HepG2 (cell line): ENCODE data around the gene ATOH8. TPM values are rescaled to one million over a fixed set of nuclear protein-coding genes. Genes with fewer than 3 reads are reported as not detected.

Source experiments
- ATAC-seq: fragments of 200-7000 bp; cut with Tn5 transposase; 3 replicates; pipeline ENCODE4 v1.9.1; 2020; ENCODE audit warnings: mild to moderate bottlenecking, moderate library complexity
- BruUV-seq: library from RNA; stranded (reverse); fragments of 400-500 nt; replicated peaks from 2 replicates; lab custom pipeline; 2021; lab: Mats Ljungman, UMichigan
- CTCF ChIA-PET: fragments of 300-600 bp; formaldehyde crosslinking; extraction: SDS; loops from one replicate; lab custom pipeline; 2021; ENCODE audit warnings: low total read pairs, inconsistent platforms, low intra/inter-chr PET ratio; lab: Yijun Ruan, JAX
- POLR2A ChIA-PET: fragments of 350-600 bp; sonication (Branson Sonifier 250); formaldehyde crosslinking; loops from one replicate; lab custom pipeline; 2020; ENCODE audit warnings: antibody characterized with exemption, inconsistent platforms; lab: Yijun Ruan, JAX
- DNase-seq: peaks from one replicate; pipeline ENCODE4 v3.0.0-alpha.2; 2015; ENCODE audit warnings: low spot score
- FAIRE-seq: peaks from 3 replicates; lab custom pipeline; 2011; peaks lifted over from hg19 to GRCh38; lab: Jason Lieb, UNC
- H2AFZ ChIP-seq: one replicate; pipeline ENCODE4 v1.6.1; 2011; ENCODE audit warnings: low read length, inconsistent platforms
- H3K27ac ChIP-seq: fragments of 300-600 bp; 3 replicates; pipeline ENCODE4 v1.8.0; 2011; ENCODE audit warnings: mixed run types, mild to moderate bottlenecking, mixed read lengths, low read length, inconsistent platforms; ENCODE audit not compliant: insufficient read depth; ENCODE audit errors: extremely low read length
- H3K27me3 ChIP-seq, 2 experiments: fragments of 200-600 bp in 1 of 2; 2 replicates in 1 of 2; 3 replicates in 1 of 2; pipeline versions ENCODE4 v1.6.0 to v1.8.0; 2011; ENCODE audit warnings: low read length in 2 of 2, mild to moderate bottlenecking in 2 of 2, moderate library complexity in 2 of 2, inconsistent platforms in 1 of 2; ENCODE audit not compliant: insufficient read depth in 2 of 2, control insufficient read depth in 1 of 2
- H3K36me3 ChIP-seq, 2 experiments: fragments of 200-600 bp in 1 of 2; replicated peaks in 1 of 2; 2 replicates in 1 of 2; 3 replicates in 1 of 2; pipeline versions ENCODE4 v1.5.1 to v1.8.0; 2011; ENCODE audit warnings: low read length in 2 of 2, inconsistent platforms in 1 of 2; ENCODE audit not compliant: insufficient read depth in 2 of 2, control insufficient read depth in 1 of 2
- H3K4me1 ChIP-seq: 2 replicates; pipeline ENCODE4 v1.5.1; 2012; ENCODE audit warnings: low read length, inconsistent platforms; ENCODE audit not compliant: insufficient read depth
- H3K4me2 ChIP-seq: 2 replicates; pipeline ENCODE4 v1.6.0; 2011; ENCODE audit warnings: low read depth, low read length, inconsistent platforms
- H3K4me3 ChIP-seq, 3 experiments: fragments of 200-600 bp in 1 of 3; sonication (generic), shearing (Covaris generic) in 1 of 3; replicated peaks in 1 of 3; 2 replicates each; pipeline ENCODE4 v1.5.1; 2011 to 2016; ENCODE audit warnings: low read length in 3 of 3, inconsistent platforms in 2 of 3, low read depth in 2 of 3, mild to moderate bottlenecking in 2 of 3, control low read depth in 1 of 3, mixed read lengths in 1 of 3; ENCODE audit not compliant: insufficient read depth in 1 of 3
- H3K79me2 ChIP-seq: one replicate; pipeline ENCODE4 v1.6.1; 2011; ENCODE audit warnings: low read length, inconsistent platforms; ENCODE audit not compliant: insufficient read depth
- H3K9ac ChIP-seq: 2 replicates; pipeline ENCODE4 v1.6.0; 2011; ENCODE audit warnings: mild to moderate bottlenecking, low read depth, low read length, inconsistent platforms; ENCODE audit not compliant: insufficient read depth
- H3K9me3 ChIP-seq: 2 replicates; pipeline ENCODE4 v1.5.1; 2012; ENCODE audit warnings: mild to moderate bottlenecking, low read length
- H4K20me1 ChIP-seq: 2 replicates; pipeline ENCODE4 v1.6.0; 2011; ENCODE audit warnings: inconsistent platforms, mild to moderate bottlenecking, low read length, moderate library complexity; ENCODE audit not compliant: insufficient read depth
- DDIT3 ChIP-seq: sonication (generic); formaldehyde crosslinking; IDR thresholded peaks from 2 replicates; pipeline ENCODE4 v1.4.0; 2020; ENCODE audit warnings: mild to moderate bottlenecking, missing genetic modification reagents
- DR1 ChIP-seq: sonication (generic); formaldehyde crosslinking; IDR thresholded peaks from 2 replicates; pipeline ENCODE4 v1.8.0; 2021; ENCODE audit warnings: mild to moderate bottlenecking, missing genetic modification reagents, inconsistent platforms
- HNF4A ChIP-seq: sonication (generic); formaldehyde crosslinking; IDR thresholded peaks from 2 replicates; pipeline ENCODE4 v1.4.0; 2020; ENCODE audit warnings: missing genetic modification reagents
- KLF12 ChIP-seq: sonication (generic); formaldehyde crosslinking; IDR thresholded peaks from 2 replicates; pipeline ENCODE4 v1.4.0; 2020; ENCODE audit warnings: missing genetic modification reagents, borderline replicate concordance
- RFX3 ChIP-seq: IDR thresholded peaks from 2 replicates; pipeline ENCODE4 v1.6.1; 2016; ENCODE audit warnings: missing biosample characterization, missing genetic modification reagents
- RFXAP ChIP-seq: sonication (generic); formaldehyde crosslinking; IDR thresholded peaks from 2 replicates; pipeline ENCODE4 v1.4.0; 2020; ENCODE audit warnings: missing genetic modification reagents, borderline replicate concordance
- RNF2 ChIP-seq: fragments of 450-650 bp; conservative IDR thresholded peaks from 2 replicates; pipeline ENCODE4 v1.6.1; 2016; ENCODE audit warnings: low read depth
- SKIL ChIP-seq: sonication (generic); formaldehyde crosslinking; IDR thresholded peaks from 2 replicates; pipeline ENCODE4 v1.8.0; 2022; ENCODE audit warnings: missing genetic modification reagents, mild to moderate bottlenecking, moderate library complexity, borderline replicate concordance
- SRSF1 ChIP-seq: fragments of 200-400 bp; formaldehyde crosslinking; optimal IDR thresholded peaks from 2 replicates; pipeline ENCODE3; 2017; ENCODE audit warnings: mild to moderate bottlenecking, low read depth, low read length, moderate library complexity
- TEAD2 ChIP-seq: sonication (generic); formaldehyde crosslinking; IDR thresholded peaks from 2 replicates; pipeline ENCODE4 v1.9.0; 2021; ENCODE audit warnings: missing genetic modification reagents
- ZC3H13 ChIP-seq: sonication (generic); formaldehyde crosslinking; IDR thresholded peaks from 2 replicates; pipeline ENCODE4 v1.8.1; 2023; ENCODE audit warnings: mild to moderate bottlenecking, missing genetic modification reagents, moderate library complexity
- ZNF546 ChIP-seq: sonication (generic); formaldehyde crosslinking; conservative IDR thresholded peaks from 2 replicates; pipeline ENCODE4 v1.8.1; 2023; ENCODE audit warnings: mild to moderate bottlenecking, missing genetic modification reagents
- ZNF652 ChIP-seq: IDR thresholded peaks from 2 replicates; pipeline ENCODE4 v1.6.1; 2016; ENCODE audit warnings: low read depth, borderline replicate concordance
- WGBS: methylation state at CpG from one replicate; pipeline ENCODE4 v1.1.6; 2017; ENCODE audit warnings: low lambda C conversion rate; 5-methylcytosine and 5-hydroxymethylcytosine counted together
- in situ Hi-C: cut with HindIII; loops from 2 replicates; pipeline ENCODE4 v1.10.0; 2017; ENCODE audit warnings: low pct_unique_long_range_greater_than_20kb; ENCODE audit not compliant: extremely low pct_ligation_motif_present
- intact Hi-C: fragments of 100-400 bp; cut with micrococcal nuclease; formaldehyde crosslinking; loops from one replicate; pipeline ENCODE4 v1.10.0; 2022; ENCODE audit not compliant: unreplicated experiment
- polyA plus RNA-seq, 8 experiments: library from polyadenylated mRNA; depleted of rRNA in 3 of 8; stranded (reverse) in 7 of 8; unstranded in 1 of 8; fragments of >200 nt; fragmentation: Illumina TruSeq in 4 of 8; extraction: Trizol in 4 of 8; gene quantifications; 2 replicates each; pipeline versions ENCODE4 v1.2.1 to v1.2.3, GENCODE V29; 2011 to 2016; ENCODE audit warnings: low read depth in 4 of 8, missing spikeins in 1 of 8, mixed read lengths in 1 of 8; ENCODE audit not compliant: insufficient read depth in 1 of 8
- total RNA-seq, 5 experiments: library from RNA; depleted of rRNA; stranded (reverse); fragments of >200 nt; fragmentation: Illumina TruSeq; extraction: Trizol; gene quantifications; 2 replicates each; pipeline ENCODE4 v1.2.3, GENCODE V29; 2016; ENCODE audit warnings: low read depth in 1 of 5

ATOH8 gene
- total and polyA plus RNA-seq, 2 of the 13 experiments (the other 11 are each of a cell fraction or from before 2014, with no cell fraction given): 0.13 to 0.61 TPM

DNA sequence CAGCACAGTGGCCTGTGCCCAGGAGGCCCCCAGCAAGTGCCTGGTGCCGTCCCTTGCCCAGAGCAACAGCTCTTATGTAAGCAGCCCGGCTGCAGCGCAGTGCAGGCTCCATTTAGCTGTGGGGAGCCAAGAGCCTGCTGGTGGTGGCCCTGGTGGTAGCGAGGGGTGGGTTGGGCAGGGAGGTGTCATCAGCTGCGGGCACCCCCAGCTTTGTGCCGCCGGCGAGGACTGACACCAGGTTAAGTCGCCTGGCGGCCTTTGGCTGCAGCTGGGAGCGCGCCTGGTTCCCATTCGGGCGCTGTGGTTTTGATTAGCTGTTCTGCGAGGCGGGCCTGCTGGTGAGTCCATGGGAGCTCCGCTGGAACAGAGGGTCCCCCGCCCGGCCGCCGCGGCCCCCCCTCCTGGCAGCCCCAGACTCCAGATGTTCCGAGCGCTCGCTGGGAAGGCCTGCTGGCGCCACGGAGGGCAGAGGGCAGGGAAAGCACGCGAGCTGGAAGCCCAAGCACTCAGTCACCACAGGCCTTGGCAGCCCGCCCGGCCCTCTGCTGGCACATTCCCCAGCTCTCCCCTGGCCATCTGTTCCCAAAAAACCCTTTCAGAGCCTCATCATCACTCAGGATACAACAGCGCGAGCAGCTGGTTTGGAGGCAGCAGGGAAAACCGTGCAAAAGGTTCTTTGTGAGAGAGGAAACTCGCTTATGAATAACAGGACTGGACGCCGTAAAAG lies 18.4 kb downstream of the ATOH8 start (continued):
- TF ChIP-seq DDIT3 (CRISPR knock-in tag) (no peak), ZC3H13 (CRISPR knock-in tag) (no peak), SRSF1 (no peak)

DNA sequence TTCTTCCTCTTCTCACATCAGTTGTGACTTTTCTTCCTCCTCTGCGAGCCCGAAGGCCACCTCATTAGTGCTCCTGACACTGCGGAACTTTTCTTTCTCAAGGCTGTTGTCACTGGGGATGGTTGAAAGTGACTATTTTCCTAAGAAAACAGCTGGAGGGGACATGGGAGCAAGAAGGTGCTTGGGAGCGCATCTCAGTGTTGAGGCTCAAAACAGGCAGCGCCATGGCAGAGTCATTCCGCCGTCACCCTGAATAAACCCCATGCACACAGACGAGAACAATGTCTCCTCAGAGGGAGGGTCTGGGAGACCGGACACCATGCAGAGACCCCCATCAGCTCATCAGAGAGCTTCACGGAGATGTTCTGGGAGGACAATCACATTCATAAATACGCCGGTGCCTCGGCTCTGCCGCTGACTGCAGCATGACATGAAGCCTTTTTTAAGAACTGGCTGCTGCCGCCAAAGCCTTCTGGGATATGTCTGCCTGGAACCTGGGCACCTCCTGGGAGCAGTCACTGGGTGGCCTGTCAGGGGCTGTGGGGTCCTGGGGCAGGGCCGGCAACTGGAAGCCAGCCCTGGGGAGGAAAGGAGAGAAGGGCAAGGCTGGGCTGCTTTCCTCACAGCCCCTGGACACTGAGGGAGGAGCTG lies 19.2 kb downstream of the ATOH8 start:
- POLR2A ChIA-PET: interaction anchor here (0.9 to 3.1 kb wide), 6 partner anchors 12 to 41 kb away, joined by 3 to 11 read pairs (median 7); partner anchors contain the start of gene ATOH8
- in situ Hi-C loops (no loop called here), intact Hi-C loops (loop anchor here (1.0 to 2.0 kb wide), 3 partner anchors 20 to 33 kb away; partner anchors contain the start of gene ATOH8)
- Histone ChIP-seq H3K27me3 (no peaks in the 10 kb centered on the region), H3K9ac (no peak overlapping the region), H3K27ac (no peak overlapping the region), H3K4me1 (peaks cover 68% of the 10 kb centered on the region), H3K4me2 (peak overlapping the region; percentile 86), H4K20me1 (no peaks in the 10 kb centered on the region), H3K4me3 (peak overlapping the region in 2 of 3 experiments; percentile 36 to 67; a peak in 2 of 6 replicates), H3K36me3 (no peaks in the 10 kb centered on the region), H2AFZ (no peak overlapping the region), H3K9me3 (no peaks in the 10 kb centered on the region), H3K79me2 (no peaks in the 10 kb centered on the region)
- BruUV-seq: no TSS peak
- WGBS: 87% methylated on average over 15 of the region's 16 CpGs
- no peak for ATAC-seq
- CTCF ChIA-PET: interaction anchor here (1.3 to 1.8 kb wide), 3 partner anchors 22 to 44 kb away, joined by 5 to 6 read pairs (median 6); no protein-coding TSS in a partner anchor
- no peak for FAIRE-seq
- TF ChIP-seq ZNF546 (CRISPR knock-in tag): no peak
- TF ChIP-seq DR1 (CRISPR knock-in tag): 0 out of 2 replicates have a peak, but pooled peaks have one; percentile 26
- TF ChIP-seq RFX3 (CRISPR knock-in tag): no peak
- no peak for TF ChIP-seq RFXAP (CRISPR knock-in tag)
- 0 out of 2 replicates have a peak, but pooled peaks have one; percentile 22 for TF ChIP-seq TEAD2
- TF ChIP-seq RNF2: no peak
- no peak for TF ChIP-seq ZNF652 (CRISPR knock-in tag)
- TF ChIP-seq SKIL (CRISPR knock-in tag): no peak
- no peak for TF ChIP-seq KLF12 (CRISPR knock-in tag)
- 0 out of 2 replicates have a peak, but pooled peaks have one; percentile 10 for TF ChIP-seq HNF4A
- no peak for DNase-seq
